ENCODE measurements around the gene ALG11. TPM values are rescaled to one million over a fixed set of nuclear protein-coding genes. Genes with fewer than 3 reads are reported as not detected.

The ALG11 gene
- total and polyA plus RNA-seq, 8 donors: 27.1 to 34.9 (median 31.4) TPM

GRCh38 chr13:52061587-52061986, 49.4 kb downstream of the ALG11 start:
- intact Hi-C loops (cut with DNase I): no loop called here
- Histone ChIP-seq H3K27me3 (no peaks in the 10 kb centered on the region), H3K9me3 (peaks cover 0 to 16% of the 10 kb centered on the region in 2 donors), H3K4me1 (no peaks in the 10 kb centered on the region), H3K4me3 (no peak overlapping the region), H3K36me3 (no peaks in the 10 kb centered on the region), H3K27ac (no peak overlapping the region)
- DNase-seq (no peak), ATAC-seq (no peak)
- TF ChIP-seq, protein P1, sequence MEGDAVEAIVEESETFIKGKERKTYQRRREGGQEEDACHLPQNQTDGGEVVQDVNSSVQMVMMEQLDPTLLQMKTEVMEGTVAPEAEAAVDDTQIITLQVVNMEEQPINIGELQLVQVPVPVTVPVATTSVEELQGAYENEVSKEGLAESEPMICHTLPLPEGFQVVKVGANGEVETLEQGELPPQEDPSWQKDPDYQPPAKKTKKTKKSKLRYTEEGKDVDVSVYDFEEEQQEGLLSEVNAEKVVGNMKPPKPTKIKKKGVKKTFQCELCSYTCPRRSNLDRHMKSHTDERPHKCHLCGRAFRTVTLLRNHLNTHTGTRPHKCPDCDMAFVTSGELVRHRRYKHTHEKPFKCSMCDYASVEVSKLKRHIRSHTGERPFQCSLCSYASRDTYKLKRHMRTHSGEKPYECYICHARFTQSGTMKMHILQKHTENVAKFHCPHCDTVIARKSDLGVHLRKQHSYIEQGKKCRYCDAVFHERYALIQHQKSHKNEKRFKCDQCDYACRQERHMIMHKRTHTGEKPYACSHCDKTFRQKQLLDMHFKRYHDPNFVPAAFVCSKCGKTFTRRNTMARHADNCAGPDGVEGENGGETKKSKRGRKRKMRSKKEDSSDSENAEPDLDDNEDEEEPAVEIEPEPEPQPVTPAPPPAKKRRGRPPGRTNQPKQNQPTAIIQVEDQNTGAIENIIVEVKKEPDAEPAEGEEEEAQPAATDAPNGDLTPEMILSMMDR (IDR thresholded peaks at IDR 0.05): no peak

DNA sequence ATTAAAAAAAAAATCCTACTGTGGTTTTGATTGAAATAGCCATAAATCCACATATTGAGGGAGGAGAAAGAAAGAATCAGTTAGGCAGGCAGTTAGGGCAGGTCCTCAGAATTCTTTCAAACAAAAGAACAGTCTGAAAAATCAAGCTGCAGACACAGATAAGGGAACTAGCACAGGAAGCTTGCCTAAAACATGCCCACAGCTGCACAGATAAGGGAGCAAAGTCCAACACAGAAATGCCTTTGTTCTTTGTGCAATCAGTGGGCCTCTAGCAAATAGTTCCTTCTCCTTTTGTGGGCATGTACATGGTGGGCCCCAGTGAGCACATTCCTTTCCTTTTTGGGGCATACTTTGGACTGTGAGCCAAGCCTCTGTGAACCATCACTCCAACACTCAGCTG, 55.0 kb downstream of the ALG11 start:
- no peak for ATAC-seq
- Histone ChIP-seq H3K27me3 (no peaks in the 10 kb centered on the region), H3K9me3 (peaks cover 6 to 46% of the 10 kb centered on the region in 2 donors), H3K27ac (no peak overlapping the region), H3K36me3 (no peaks in the 10 kb centered on the region), H3K4me1 (no peaks in the 10 kb centered on the region), H3K4me3 (no peak overlapping the region)
- intact Hi-C loops (cut with DNase I): no loop called here
- no peak for DNase-seq
- TF ChIP-seq, protein P1 (IDR thresholded peaks at IDR 0.05): no peak

DNA sequence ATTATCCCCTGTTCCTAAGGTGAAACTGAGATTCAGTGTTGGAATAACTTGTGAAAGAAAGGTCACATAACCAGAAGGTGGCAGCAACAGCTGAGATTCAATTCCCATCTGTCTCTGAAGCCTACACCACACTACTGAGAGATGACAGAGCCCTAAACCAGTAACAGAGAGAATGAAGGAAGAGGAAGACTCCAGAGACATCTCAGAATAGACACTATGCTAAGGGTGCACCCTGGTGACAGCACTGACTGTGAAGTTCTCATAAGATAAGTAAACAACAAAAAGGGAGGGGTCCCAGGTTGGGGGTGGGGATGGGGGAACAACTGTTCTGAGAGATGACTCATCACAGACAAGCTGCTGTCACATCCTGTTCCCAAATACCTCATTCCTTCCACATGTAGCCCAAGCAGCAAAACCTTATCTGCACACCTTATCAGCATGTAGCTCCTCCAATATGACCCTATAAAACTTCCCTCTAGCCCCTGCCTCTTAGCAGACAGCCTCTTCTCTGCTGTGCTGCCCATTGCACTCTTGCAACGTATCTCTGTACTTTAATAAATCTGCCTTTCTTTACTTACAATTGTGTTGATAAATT, 58.8 kb downstream of the ALG11 start:
- intact Hi-C loops (cut with DNase I): no loop called here
- no peak overlapping the region for H3K27ac ChIP-seq
- peaks cover 6 to 38% of the 10 kb centered on the region in 2 donors for H3K9me3 ChIP-seq
- H3K36me3 ChIP-seq: no peaks in the 10 kb centered on the region
- no peaks in the 10 kb centered on the region for H3K27me3 ChIP-seq
- H3K4me1 ChIP-seq: no peaks in the 10 kb centered on the region
- no peak for ATAC-seq
- TF ChIP-seq, protein P1 (IDR thresholded peaks at IDR 0.05): no peak
- DNase-seq: no peak
- H3K4me3 ChIP-seq: no peak overlapping the region

Other genes with a start within 250 kb of the ALG11 start
- gene DHRS12, start 208.2 kb upstream of the ALG11 start, total RNA-seq: 10 to 100 TPM; 11.7 to 12.4 TPM
- gene DHRS12, start 208.2 kb upstream of the ALG11 start, polyA plus RNA-seq (ENCODE audit: insufficient read length in 6 of 6): 10 to 100 TPM; 14.1 to 20.2 (median 15.8) TPM
- under 1 TPM in 1 of 2 donors, not detected in 1; 0.13 TPM for gene TMEM272, start 167.2 kb upstream of the ALG11 start, total RNA-seq
- under 1 TPM; 0.17 to 0.42 (median 0.27) TPM for gene TMEM272, start 167.2 kb upstream of the ALG11 start, polyA plus RNA-seq (ENCODE audit: insufficient read length in 6 of 6)
- gene CCDC70, start 150.4 kb upstream of the ALG11 start, total RNA-seq: not detected
- gene CCDC70, start 150.4 kb upstream of the ALG11 start, polyA plus RNA-seq (ENCODE audit: insufficient read length in 6 of 6): not detected
- 1 to 10 TPM; 5.9 to 7.2 TPM for gene ATP7B, start 948 bp upstream of the ALG11 start, total RNA-seq
- gene ATP7B, start 948 bp upstream of the ALG11 start, polyA plus RNA-seq (ENCODE audit: insufficient read length in 6 of 6): 10 to 100 TPM; 17.9 to 20.5 (median 18.5) TPM
- gene UTP14C, start 12.3 kb downstream of the ALG11 start, total RNA-seq: 10 to 100 TPM; 16.9 to 18.2 TPM
- 10 to 100 TPM; 28.6 to 33.4 (median 31.8) TPM for gene UTP14C, start 12.3 kb downstream of the ALG11 start, polyA plus RNA-seq (ENCODE audit: insufficient read length in 6 of 6)
- 1 to 10 TPM in 1 of 2 donors, under 1 TPM in 1; 0.41 to 2.4 TPM for gene NEK5, start 116.7 kb downstream of the ALG11 start, total RNA-seq
- gene NEK5, start 116.7 kb downstream of the ALG11 start, polyA plus RNA-seq (ENCODE audit: insufficient read length in 6 of 6): 1 to 10 TPM; 3.0 to 6.9 (median 5.7) TPM
- gene NEK3, start 147.2 kb downstream of the ALG11 start, total RNA-seq: 10 to 100 TPM in 1 of 2 donors, 1 to 10 TPM in 1; 9.8 to 11.0 TPM
- gene NEK3, start 147.2 kb downstream of the ALG11 start, polyA plus RNA-seq (ENCODE audit: insufficient read length in 6 of 6): 10 to 100 TPM; 47.1 to 59.2 (median 56.3) TPM

All from left lung (tissue), 10 donors.